Liver (tissue), 9 donors: Measurements from ENCODE around the gene RAB31. TPM values are rescaled to one million over a fixed set of nuclear protein-coding genes. Genes with fewer than 3 reads are reported as not detected.
"Not testable (repeated sequence)": the region's sequence is repeated elsewhere in the genome, so short reads cannot be mapped to it uniquely, and the experiment has no call there.

Source experiments
- DNase-seq: peaks from one replicate; pipeline ENCODE4 v3.0.0-alpha.2; 2017; ENCODE audit warnings: low spot score
- H3K27ac ChIP-seq, 2 donors: one replicate each; pipeline ENCODE4 v1.7.0; 2013; ENCODE audit warnings: inconsistent platforms in 2 of 2, low read length in 2 of 2, control low read depth in 1 of 2, low read depth in 1 of 2, mild to moderate bottlenecking in 1 of 2
- H3K27me3 ChIP-seq, 4 donors: one replicate each; pipeline versions ENCODE4 v1.6.1 to v1.7.0; 2013; ENCODE audit warnings: low read length in 3 of 4, inconsistent platforms in 1 of 4, mild to moderate bottlenecking in 1 of 4, moderate library complexity in 1 of 4; ENCODE audit not compliant: control insufficient read depth in 4 of 4, insufficient read depth in 4 of 4
- H3K36me3 ChIP-seq, 4 donors: one replicate each; pipeline versions ENCODE4 v1.6.1 to v1.7.0; 2013; ENCODE audit warnings: low read length in 3 of 4, mild to moderate bottlenecking in 3 of 4, low read depth in 1 of 4, moderate library complexity in 1 of 4; ENCODE audit not compliant: control insufficient read depth in 4 of 4, insufficient read depth in 3 of 4
- H3K4me1 ChIP-seq, 4 donors: one replicate each; pipeline versions ENCODE4 v1.6.1 to v1.7.0; 2013; ENCODE audit warnings: low read length in 3 of 4, mild to moderate bottlenecking in 3 of 4, moderate library complexity in 1 of 4; ENCODE audit not compliant: control insufficient read depth in 4 of 4, insufficient read depth in 4 of 4
- H3K4me3 ChIP-seq, 3 donors: one replicate each; pipeline versions ENCODE4 v1.6.1 to v1.7.0; 2013; ENCODE audit warnings: low read length in 3 of 3, control low read depth in 1 of 3, low read depth in 1 of 3, mild to moderate bottlenecking in 1 of 3
- H3K9ac ChIP-seq, 2 donors: one replicate each; pipeline ENCODE4 v1.7.0; 2013; ENCODE audit warnings: low read length in 2 of 2, mild to moderate bottlenecking in 2 of 2, moderate library complexity in 2 of 2, control low read depth in 1 of 2, low read depth in 1 of 2
- H3K9me3 ChIP-seq, 4 donors: one replicate each; pipeline versions ENCODE4 v1.6.1 to v1.7.0; 2013; ENCODE audit warnings: low read length in 3 of 4; ENCODE audit not compliant: control insufficient read depth in 4 of 4
- EGR1 ChIP-seq, 2 donors: IDR thresholded peaks; 2 replicates each; pipeline ENCODE4 v1.6.1; 2016 to 2018; ENCODE audit warnings: antibody characterized with exemption in 2 of 2, low read depth in 2 of 2
- FOXA1 ChIP-seq: IDR thresholded peaks from 2 replicates; pipeline ENCODE4 v1.6.1; 2016; ENCODE audit warnings: antibody characterized with exemption
- FOXA2 ChIP-seq: IDR thresholded peaks from 2 replicates; pipeline ENCODE4 v1.6.1; 2016; ENCODE audit warnings: antibody characterized with exemption
- HNF4A ChIP-seq, 2 donors: conservative IDR thresholded peaks; 2 replicates each; pipeline ENCODE4 v1.6.1; 2016; ENCODE audit warnings: antibody characterized with exemption in 2 of 2, mild to moderate bottlenecking in 2 of 2
- HNF4G ChIP-seq: IDR thresholded peaks from 2 replicates; pipeline ENCODE4 v1.6.1; 2016; ENCODE audit warnings: antibody characterized with exemption
- JUND ChIP-seq, 2 donors: IDR thresholded peaks; 2 replicates each; pipeline ENCODE4 v1.6.1; 2016; ENCODE audit warnings: antibody characterized with exemption in 2 of 2
- NR2F2 ChIP-seq: IDR thresholded peaks from 2 replicates; pipeline ENCODE4 v1.6.1; 2016; ENCODE audit warnings: antibody characterized with exemption
- RAD21 ChIP-seq, 2 donors: IDR thresholded peaks; 2 replicates each; pipeline ENCODE4 v1.6.1; 2016; ENCODE audit warnings: antibody characterized with exemption in 2 of 2, mild to moderate bottlenecking in 2 of 2
- RXRA ChIP-seq, 2 donors: IDR thresholded peaks; 2 replicates each; pipeline ENCODE4 v1.6.1; 2017 to 2018; ENCODE audit warnings: antibody characterized with exemption in 2 of 2, mild to moderate bottlenecking in 1 of 2
- SP1 ChIP-seq: IDR thresholded peaks from 2 replicates; pipeline ENCODE4 v1.6.1; 2018; ENCODE audit warnings: antibody characterized with exemption, mild to moderate bottlenecking
- TAF1 ChIP-seq: conservative IDR thresholded peaks from 2 replicates; pipeline ENCODE4 v1.6.1; 2016; ENCODE audit warnings: antibody characterized with exemption, mild to moderate bottlenecking
- YY1 ChIP-seq: IDR thresholded peaks from 2 replicates; pipeline ENCODE4 v1.6.1; 2016; ENCODE audit warnings: antibody characterized with exemption, mild to moderate bottlenecking
- WGBS: extraction: QIAGEN DNeasy Blood & Tissue Kit; methylation state at CpG from one replicate; pipeline ENCODE4 v1.1.7; 2013; 5-methylcytosine and 5-hydroxymethylcytosine counted together
- polyA plus RNA-seq, 2 donors: library from polyadenylated mRNA; stranded (reverse) in 1 of 2; unstranded in 1 of 2; fragments of 200-250 nt in 1 of 2; fragments of >200 nt in 1 of 2; fragmentation: Nextera tagmentation in 1 of 2; extraction: Ambion mirVana in 1 of 2; gene quantifications; one replicate each; pipeline versions ENCODE4 v1.2.1 to v1.2.3, GENCODE V29; 2013 to 2015
- total RNA-seq, 2 donors: library from RNA; depleted of rRNA; stranded (reverse); fragments of >200 nt; gene quantifications; one replicate each; pipeline ENCODE4 v1.2.3, GENCODE V29; 2014
- TF ChIP-seq, protein P1 (sequence below): IDR thresholded peaks from 2 replicates; pipeline ENCODE4 v1.6.1; 2016; ENCODE audit warnings: antibody characterized with exemption
- TF ChIP-seq, protein P2 (sequence below): IDR thresholded peaks from 2 replicates; pipeline ENCODE4 v1.6.1; 2016; ENCODE audit warnings: antibody characterized with exemption
- TF ChIP-seq, protein P3 (sequence below): IDR thresholded peaks from 2 replicates; pipeline ENCODE4 v1.6.1; 2016; ENCODE audit warnings: antibody characterized with exemption
- TF ChIP-seq, protein P4 (sequence below): IDR thresholded peaks from 2 replicates; pipeline ENCODE4 v1.6.1; 2016; ENCODE audit warnings: antibody characterized with exemption, mild to moderate bottlenecking
- donor health status: healthy.
- donor health status: healthy.
- donor health status: healthy.
- donor health status: healthy.
- donor health status: healthy.

Gene RAB31
- total and polyA plus RNA-seq, 4 donors: 3.6 to 12.8 (median 9.7) TPM

DNA sequence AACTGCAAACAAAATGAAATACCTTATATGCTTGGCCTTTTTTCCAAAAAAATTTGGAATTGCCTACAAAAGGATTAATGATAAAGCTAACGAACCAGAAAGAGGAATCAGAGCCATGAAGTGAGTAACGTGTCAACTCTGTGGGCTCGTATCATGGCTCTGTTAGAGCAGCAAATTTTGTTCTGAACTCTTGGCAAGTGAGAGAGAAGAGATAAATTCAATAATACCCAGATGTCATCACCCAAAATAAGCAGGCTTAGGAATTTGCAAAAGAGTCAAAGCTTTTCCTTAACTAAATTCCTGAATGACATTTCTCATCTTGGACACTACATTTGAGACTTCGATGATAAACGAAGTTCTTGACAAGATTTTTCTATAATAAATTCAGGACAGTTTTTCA lies 182.1 kb downstream of the RAB31 start:
- no peak for DNase-seq
- H3K4me1 ChIP-seq: no peaks in the 10 kb centered on the region
- 86% methylated on average over 5 of the region's 5 CpGs for WGBS

DNA sequence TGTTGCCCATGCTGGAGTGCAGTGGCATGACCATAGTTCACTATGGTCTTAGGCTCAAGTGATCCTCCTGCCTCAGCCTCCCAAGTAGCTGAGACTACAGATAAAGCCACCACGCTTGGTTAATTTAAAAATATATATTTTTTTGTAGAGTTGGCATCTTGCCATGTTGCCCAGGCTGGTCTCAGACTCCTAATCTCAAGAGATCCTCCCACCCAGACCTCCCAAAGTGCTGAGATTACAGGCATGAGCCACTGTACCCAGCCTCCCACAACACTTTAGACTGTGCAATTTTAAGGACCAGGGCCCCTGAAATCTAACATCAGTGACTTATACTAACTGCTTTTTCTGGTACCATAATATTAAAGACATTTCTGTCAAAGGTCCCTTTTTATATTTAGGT lies 182.9 kb downstream of the RAB31 start:
- Histone ChIP-seq H3K27me3 (no peaks in the 10 kb centered on the region), H3K9ac (no peak overlapping the region), H3K4me1 (no peaks in the 10 kb centered on the region), H3K4me3 (no peak overlapping the region), H3K36me3 (no peaks in the 10 kb centered on the region), H3K9me3 (no peaks in the 10 kb centered on the region), H3K27ac (no peak overlapping the region)
- DNase-seq: no peak
- no peak for TF ChIP-seq JUND (IDR thresholded peaks at IDR 0.05)
- TF ChIP-seq FOXA2: no peak
- TF ChIP-seq, protein P1, sequence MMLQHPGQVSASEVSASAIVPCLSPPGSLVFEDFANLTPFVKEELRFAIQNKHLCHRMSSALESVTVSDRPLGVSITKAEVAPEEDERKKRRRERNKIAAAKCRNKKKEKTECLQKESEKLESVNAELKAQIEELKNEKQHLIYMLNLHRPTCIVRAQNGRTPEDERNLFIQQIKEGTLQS: no peak
- no peak for TF ChIP-seq HNF4G
- TF ChIP-seq YY1: no peak
- no peak for TF ChIP-seq TAF1
- no peak for TF ChIP-seq FOXA1
- TF ChIP-seq EGR1 (IDR thresholded peaks at IDR 0.05; ENCODE audit: low read depth in 2 of 2): no peak
- TF ChIP-seq, protein P2, sequence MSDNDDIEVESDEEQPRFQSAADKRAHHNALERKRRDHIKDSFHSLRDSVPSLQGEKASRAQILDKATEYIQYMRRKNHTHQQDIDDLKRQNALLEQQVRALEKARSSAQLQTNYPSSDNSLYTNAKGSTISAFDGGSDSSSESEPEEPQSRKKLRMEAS: no peak
- TF ChIP-seq HNF4A (conservative IDR thresholded peaks at IDR 0.05): no peak
- TF ChIP-seq, protein P3, sequence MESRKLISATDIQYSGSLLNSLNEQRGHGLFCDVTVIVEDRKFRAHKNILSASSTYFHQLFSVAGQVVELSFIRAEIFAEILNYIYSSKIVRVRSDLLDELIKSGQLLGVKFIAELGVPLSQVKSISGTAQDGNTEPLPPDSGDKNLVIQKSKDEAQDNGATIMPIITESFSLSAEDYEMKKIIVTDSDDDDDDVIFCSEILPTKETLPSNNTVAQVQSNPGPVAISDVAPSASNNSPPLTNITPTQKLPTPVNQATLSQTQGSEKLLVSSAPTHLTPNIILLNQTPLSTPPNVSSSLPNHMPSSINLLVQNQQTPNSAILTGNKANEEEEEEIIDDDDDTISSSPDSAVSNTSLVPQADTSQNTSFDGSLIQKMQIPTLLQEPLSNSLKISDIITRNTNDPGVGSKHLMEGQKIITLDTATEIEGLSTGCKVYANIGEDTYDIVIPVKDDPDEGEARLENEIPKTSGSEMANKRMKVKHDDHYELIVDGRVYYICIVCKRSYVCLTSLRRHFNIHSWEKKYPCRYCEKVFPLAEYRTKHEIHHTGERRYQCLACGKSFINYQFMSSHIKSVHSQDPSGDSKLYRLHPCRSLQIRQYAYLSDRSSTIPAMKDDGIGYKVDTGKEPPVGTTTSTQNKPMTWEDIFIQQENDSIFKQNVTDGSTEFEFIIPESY: no peak
- TF ChIP-seq NR2F2: no peak
- TF ChIP-seq, protein P4, sequence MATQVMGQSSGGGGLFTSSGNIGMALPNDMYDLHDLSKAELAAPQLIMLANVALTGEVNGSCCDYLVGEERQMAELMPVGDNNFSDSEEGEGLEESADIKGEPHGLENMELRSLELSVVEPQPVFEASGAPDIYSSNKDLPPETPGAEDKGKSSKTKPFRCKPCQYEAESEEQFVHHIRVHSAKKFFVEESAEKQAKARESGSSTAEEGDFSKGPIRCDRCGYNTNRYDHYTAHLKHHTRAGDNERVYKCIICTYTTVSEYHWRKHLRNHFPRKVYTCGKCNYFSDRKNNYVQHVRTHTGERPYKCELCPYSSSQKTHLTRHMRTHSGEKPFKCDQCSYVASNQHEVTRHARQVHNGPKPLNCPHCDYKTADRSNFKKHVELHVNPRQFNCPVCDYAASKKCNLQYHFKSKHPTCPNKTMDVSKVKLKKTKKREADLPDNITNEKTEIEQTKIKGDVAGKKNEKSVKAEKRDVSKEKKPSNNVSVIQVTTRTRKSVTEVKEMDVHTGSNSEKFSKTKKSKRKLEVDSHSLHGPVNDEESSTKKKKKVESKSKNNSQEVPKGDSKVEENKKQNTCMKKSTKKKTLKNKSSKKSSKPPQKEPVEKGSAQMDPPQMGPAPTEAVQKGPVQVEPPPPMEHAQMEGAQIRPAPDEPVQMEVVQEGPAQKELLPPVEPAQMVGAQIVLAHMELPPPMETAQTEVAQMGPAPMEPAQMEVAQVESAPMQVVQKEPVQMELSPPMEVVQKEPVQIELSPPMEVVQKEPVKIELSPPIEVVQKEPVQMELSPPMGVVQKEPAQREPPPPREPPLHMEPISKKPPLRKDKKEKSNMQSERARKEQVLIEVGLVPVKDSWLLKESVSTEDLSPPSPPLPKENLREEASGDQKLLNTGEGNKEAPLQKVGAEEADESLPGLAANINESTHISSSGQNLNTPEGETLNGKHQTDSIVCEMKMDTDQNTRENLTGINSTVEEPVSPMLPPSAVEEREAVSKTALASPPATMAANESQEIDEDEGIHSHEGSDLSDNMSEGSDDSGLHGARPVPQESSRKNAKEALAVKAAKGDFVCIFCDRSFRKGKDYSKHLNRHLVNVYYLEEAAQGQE: no peak
- no peak for TF ChIP-seq RAD21 (IDR thresholded peaks at IDR 0.05)
- no peak for TF ChIP-seq RXRA (IDR thresholded peaks at IDR 0.05)
- no peak for TF ChIP-seq SP1
- 91% methylated on average over 1 of the region's 1 CpG for WGBS

More for the DNA sequence above, 182.1 kb downstream of the RAB31 start:
- Histone ChIP-seq H3K27ac (no peak overlapping the region), H3K27me3 (no peaks in the 10 kb centered on the region), H3K4me3 (no peak overlapping the region), H3K9me3 (no peaks in the 10 kb centered on the region), H3K36me3 (no peaks in the 10 kb centered on the region), H3K9ac (no peak overlapping the region)
- no peak for TF ChIP-seq FOXA1
- TF ChIP-seq RXRA (IDR thresholded peaks at IDR 0.05): no peak

DNA sequence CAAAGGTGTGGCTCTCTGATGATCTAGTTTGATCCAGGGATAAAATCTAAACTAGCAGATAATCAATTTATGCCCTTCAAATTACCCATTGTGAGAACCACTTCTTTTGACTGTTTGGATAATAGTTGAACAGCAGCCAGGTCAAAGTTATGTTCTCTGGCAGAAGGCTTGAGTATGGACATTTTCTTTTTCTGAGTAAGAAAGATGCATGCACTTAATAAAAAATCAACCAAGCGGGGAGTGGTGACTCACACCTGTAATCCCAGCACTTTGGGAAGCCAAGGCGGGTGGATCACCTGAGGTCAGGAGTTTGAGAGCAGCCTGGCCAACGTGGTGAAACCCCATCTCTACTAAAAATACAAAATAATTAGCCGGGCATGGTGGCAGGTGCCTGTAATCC lies 183.4 kb downstream of the RAB31 start:
- H3K27ac ChIP-seq, H3K36me3 ChIP-seq, H3K4me1 ChIP-seq, H3K27me3 ChIP-seq, H3K4me3 ChIP-seq, DNase-seq, H3K9ac ChIP-seq, H3K9me3 ChIP-seq: not testable (repeated sequence)
- WGBS: 88% methylated on average over 4 of the region's 4 CpGs
